HEK293T (cell line): ENCODE data around the gene MRPL4.

ENCODE experiments used
- ELF4 ChIP-seq: fragments of 450-650 bp; IDR thresholded peaks from 2 replicates; pipeline ENCODE4 v1.6.1; 2017; ENCODE audit warnings: antibody characterized with exemption
- FOXM1 ChIP-seq: fragments of 450-650 bp; IDR thresholded peaks from 2 replicates; pipeline ENCODE4 v1.6.1; 2017; ENCODE audit warnings: mild to moderate bottlenecking, borderline replicate concordance
- L3MBTL2 ChIP-seq: fragments of 450-650 bp; conservative IDR thresholded peaks from 2 replicates; pipeline ENCODE4 v1.6.1; 2016; ENCODE audit warnings: mild to moderate bottlenecking
- NFRKB ChIP-seq: fragments of 450-650 bp; IDR thresholded peaks from 2 replicates; pipeline ENCODE4 v1.6.1; 2016; ENCODE audit warnings: mild to moderate bottlenecking, moderate library complexity
- TF ChIP-seq, protein P1 (sequence below): fragments of 450-650 bp; IDR thresholded peaks from 2 replicates; pipeline ENCODE4 v1.6.1; 2016

DNA sequence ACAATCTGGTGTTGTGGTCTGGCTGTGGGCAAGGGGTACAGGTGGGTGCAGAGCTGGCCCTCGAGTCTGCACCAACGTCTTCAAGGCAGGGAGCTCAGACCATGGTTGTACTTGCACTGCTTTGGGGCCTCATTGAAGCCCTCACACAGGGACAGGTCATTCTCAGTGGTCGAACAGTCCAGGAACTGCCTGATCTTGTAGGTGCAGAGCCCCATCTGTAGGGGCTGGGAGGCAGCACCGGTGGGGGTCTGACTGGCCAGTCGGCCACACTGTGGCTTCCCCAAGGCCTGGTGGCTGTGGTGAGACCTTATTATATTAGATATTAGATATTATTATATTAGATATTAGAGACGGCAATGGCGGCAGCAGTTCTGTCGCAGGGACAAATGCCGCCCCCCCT is 34.9 kb upstream of the MRPL4 start:
- TF ChIP-seq L3MBTL2 (no peak), FOXM1 (no peak), NFRKB (no peak), ELF4 (no peak)
- TF ChIP-seq, protein P1, sequence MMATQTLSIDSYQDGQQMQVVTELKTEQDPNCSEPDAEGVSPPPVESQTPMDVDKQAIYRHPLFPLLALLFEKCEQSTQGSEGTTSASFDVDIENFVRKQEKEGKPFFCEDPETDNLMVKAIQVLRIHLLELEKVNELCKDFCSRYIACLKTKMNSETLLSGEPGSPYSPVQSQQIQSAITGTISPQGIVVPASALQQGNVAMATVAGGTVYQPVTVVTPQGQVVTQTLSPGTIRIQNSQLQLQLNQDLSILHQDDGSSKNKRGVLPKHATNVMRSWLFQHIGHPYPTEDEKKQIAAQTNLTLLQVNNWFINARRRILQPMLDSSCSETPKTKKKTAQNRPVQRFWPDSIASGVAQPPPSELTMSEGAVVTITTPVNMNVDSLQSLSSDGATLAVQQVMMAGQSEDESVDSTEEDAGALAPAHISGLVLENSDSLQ, result no peak
